ENCODE data around the gene KMT2A.
"Not testable (repeated sequence)": the region's sequence is repeated elsewhere in the genome, so short reads cannot be mapped to it uniquely, and the experiment has no call there.

Gene KMT2A

GRCh38 chr11:118434553-118435289, 1.6 kb upstream of the KMT2A start:
- DNase-seq, result peak in 23 of 51 donors; percentile 8 to 81 (median 34)

- peak in 29 of 51 donors; percentile 13 to 85 (median 46) for DNase-seq
Measured at GRCh38 chr11:118435290-118435892, 901 bp upstream of the KMT2A start.

- DNase-seq, result peak in 5 of 51 donors; percentile 22 to 46 (median 37)
Measured at GRCh38 chr11:118436639-118437207, 431 bp downstream of the KMT2A start.

GRCh38 chr11:118437208-118438125, 1.2 kb downstream of the KMT2A start:
- DNase-seq, result peak in 21 of 51 donors; percentile 4 to 65 (median 30)

GRCh38 chr11:118438314-118438931, 2.1 kb downstream of the KMT2A start:
- peak in 26 of 51 donors; percentile 5 to 70 (median 32) for DNase-seq

GRCh38 chr11:118439646-118440045, 3.4 kb downstream of the KMT2A start:
- no peak for DNase-seq

- DNase-seq, result peak in 2 of 51 donors; percentile 3 to 5
Measured at GRCh38 chr11:118441770-118442275, 5.5 kb downstream of the KMT2A start.

- no peak for DNase-seq
Measured at GRCh38 chr11:118442301-118442700, 6.0 kb downstream of the KMT2A start.

- no peak for DNase-seq
Measured at GRCh38 chr11:118442908-118443589, 6.8 kb downstream of the KMT2A start.

GRCh38 chr11:118443590-118444218, 7.4 kb downstream of the KMT2A start:
- no peak for DNase-seq

GRCh38 chr11:118447423-118447822, 11.1 kb downstream of the KMT2A start:
- DNase-seq, result no peak

GRCh38 chr11:118448294-118448693, 12.0 kb downstream of the KMT2A start:
- DNase-seq, result no peak

- DNase-seq, result no peak
Measured at GRCh38 chr11:118449316-118449918, 13.1 kb downstream of the KMT2A start.

GRCh38 chr11:118450451-118450850, 14.2 kb downstream of the KMT2A start:
- DNase-seq, result no peak

GRCh38 chr11:118462178-118462577, 25.9 kb downstream of the KMT2A start:
- DNase-seq, result no peak

- DNase-seq, result not testable (repeated sequence)
Measured at GRCh38 chr11:118468968-118469367, 32.7 kb downstream of the KMT2A start.

- no peak for DNase-seq
Measured at GRCh38 chr11:118471030-118471429, 34.7 kb downstream of the KMT2A start.

- DNase-seq, result no peak
Measured at GRCh38 chr11:118473537-118473936, 37.2 kb downstream of the KMT2A start.

- DNase-seq, result no peak
Measured at GRCh38 chr11:118476676-118477075, 40.4 kb downstream of the KMT2A start.
